Endometrium (tissue), 2 donors: ENCODE data around the gene TPSAB1.
"Not testable (repeated sequence)": the region's sequence is repeated elsewhere in the genome, so short reads cannot be mapped to it uniquely, and the experiment has no call there.

Experiments used
- FAIRE-seq: peaks from 2 replicates; lab custom pipeline; 2012; peaks lifted over from hg19 to GRCh38; lab: Jason Lieb, UNC
- donor health status: control.
- donor health status: control.

The TPSAB1 gene

DNA sequence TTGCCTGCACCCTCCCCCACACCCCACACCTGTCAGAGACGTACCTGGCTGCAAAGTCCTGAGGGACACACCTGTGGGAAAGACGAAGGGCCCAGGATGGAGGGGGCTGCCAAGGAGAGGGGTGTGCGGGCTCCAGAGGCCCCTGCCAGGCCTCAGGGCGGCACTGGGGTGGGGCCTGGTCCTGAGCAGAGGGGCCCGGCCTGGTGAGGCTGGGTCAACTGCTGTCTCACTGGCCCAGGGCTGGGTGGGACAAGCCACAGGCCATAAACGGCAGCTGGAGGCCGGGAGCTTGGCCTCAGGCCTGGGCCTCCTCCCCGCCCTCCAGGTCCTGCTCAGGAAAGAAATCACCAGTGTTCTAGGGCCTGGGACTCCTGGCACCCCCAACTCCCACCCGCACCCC lies 15.9 kb upstream of the TPSAB1 start:
- FAIRE-seq, result no peak

DNA sequence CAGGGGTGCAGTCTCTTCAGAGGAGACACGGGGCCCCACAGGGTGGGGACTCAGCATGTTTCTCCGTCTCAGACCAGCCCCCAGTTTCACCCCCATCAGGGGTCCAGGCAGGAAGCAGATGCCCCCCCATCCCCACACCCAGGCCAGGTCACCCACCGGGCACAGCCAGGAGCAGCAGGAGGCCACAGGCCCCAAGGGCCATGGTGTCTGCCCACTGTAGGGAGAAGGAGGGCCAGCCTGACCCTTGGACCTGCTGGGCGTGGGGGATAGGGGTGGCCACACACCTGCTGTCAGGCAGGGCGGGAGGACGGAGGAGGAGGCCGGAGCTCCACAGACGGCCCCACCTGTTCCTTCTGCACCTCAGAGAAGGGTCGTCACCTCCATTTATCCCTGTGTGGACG lies 15.5 kb upstream of the TPSAB1 start, which contains the start of gene TPSG1:
Gene TPSG1 (minus strand): TSS at position 218 of the 401 bp plus-strand sequence. CDS start 16 bp downstream, at position 202.
- FAIRE-seq, result no peak

DNA sequence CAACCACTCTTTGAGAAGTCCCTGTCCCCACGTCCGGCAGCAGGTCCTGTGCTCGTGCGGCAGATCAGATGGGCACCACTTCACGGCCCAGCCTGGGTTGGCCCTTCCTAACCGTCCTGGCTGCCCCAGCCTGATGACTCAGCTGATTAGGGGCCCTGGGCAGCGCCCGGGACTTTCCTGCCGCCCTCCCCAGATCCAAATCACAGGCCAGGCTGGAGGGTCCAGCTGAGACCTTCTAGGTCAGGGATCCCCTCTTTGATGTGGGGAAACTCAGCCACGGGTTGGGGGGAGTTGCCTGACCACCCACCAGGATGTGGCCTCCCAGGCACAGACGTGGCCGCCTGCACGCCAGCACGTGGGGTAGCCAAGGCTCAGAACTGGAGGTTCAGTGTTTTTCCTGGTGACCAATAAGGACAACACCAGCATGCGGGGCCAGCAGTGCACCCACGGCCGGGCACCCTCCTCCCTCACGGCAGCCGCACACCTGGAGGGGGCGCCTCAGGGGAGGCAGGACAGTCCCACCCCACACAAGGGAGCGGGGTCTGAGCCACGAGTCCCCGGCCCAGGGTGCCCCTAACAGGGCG lies 14.7 kb upstream of the TPSAB1 start:
- FAIRE-seq, result not testable (repeated sequence)

DNA sequence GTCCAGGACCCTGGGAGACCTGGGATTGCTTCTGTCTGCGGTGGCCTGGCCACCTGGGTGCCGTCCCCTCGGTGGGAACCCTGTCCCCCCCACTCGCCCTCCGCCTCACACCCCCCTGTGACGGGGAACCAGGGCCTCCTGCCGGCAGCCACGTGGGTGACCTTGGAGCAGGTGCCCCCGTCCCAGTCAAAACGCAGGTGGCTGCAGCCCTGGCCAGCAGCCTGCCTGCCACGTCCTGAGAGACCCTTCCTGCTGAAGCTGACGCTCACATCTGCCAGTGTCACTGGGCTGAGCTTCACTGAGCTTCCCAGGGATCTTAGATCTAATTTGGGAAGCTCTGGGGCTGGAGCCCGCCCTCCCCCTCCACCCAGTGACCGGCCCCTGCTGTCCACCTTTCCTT lies 13.8 kb upstream of the TPSAB1 start:
- FAIRE-seq, result not testable (repeated sequence)

DNA sequence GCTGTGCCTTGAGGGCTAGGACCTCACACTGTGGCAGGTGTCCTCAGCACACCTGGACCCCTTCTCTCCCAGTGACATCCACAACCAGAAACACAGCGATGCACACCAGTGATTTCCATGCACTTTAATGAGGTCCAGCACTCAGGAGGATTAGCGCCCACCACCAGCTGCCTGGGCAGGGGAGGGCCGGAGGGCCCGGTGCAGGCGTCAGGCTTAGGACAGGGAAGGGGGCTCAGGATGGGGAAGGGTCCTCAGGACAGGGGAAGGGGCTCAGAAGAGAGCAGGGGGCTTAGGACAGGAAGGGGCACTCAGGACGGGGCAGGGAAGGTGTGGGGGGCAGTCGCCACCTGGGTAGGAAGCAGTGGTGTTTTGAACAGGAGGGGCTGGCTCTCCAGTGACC lies 12.3 kb upstream of the TPSAB1 start:
- not testable (repeated sequence) for FAIRE-seq

DNA sequence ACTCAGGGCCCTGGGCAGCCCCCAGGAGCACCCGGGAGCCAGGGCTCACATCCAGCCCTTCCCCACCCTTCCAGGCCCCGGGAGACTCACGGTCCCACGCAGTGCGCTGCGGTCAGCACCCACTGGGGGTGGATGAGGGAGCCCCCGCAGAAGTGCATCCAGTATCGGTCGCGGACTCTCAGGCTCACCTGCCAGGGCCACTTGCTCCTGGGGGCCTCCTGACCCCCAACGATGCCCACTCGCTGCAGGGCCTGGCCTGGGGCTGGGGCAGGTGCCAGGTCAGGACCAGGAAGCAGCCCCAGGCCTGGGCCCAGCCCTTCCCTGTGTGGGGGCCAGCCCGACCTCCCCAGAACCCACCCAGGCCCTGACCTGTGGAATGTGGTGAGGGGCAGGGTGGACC lies 11.0 kb upstream of the TPSAB1 start:
- FAIRE-seq, result not testable (repeated sequence)

DNA sequence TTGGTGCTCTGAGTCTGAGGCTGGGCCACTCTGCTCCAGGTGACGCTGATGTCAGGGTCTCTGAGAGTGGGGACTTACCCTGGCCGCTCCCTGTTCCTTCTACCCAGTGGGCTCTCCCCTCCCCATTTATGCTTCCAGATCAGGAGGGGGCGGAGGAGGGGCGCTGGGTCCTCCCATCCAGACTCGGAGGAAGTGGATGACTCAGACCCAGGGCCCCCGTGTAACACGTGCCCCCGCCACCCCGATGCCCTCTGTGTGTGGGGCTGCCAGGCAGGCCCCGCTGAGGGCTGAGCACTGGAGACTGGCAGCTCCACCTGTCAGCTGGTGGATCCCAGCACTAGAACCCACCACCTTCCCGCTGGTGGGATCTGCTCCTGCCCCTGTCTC lies 10.4 kb upstream of the TPSAB1 start, which contains the start of gene TPSB2:
Gene TPSB2 (minus strand): TSS at position 101 of the 387 bp plus-strand sequence. CDS start 233 bp downstream, outside the sequence.
- FAIRE-seq, result not testable (repeated sequence)

DNA sequence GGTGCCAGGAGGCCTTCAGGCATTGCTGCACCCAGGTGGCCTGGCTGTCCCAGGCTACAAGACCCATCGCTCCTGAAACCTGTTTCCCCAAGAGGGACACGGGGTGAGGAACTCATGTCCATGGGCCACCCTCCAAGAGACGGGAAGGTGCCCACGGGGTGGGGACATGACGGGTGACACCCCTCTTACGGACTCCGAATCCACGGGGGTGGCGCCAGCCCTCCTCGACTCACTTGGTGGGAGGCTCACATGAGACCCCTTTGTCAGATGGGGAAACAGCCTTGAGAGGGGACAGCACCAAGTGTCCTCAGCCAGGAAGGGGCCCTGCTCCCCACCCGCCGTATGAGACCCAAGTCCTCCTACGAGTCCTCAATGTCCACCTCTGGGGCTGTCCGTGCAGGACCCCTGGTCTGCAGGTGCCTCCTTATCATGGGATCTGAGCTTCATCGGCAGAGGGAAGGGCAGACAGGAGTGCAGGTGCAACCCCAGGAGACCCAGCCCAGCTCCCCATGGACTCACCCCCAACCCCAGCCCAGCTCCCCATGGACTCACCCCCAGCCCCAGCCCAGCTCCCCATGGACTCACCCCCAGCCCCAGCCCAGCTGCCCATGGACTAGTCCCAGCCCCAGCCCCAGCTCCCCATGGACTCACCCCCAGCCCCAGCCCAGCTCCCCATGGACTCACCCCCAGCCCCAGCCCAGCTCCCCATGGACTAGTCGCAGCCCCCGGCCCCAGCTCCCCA lies 9.9 kb upstream of the TPSAB1 start:
- not testable (repeated sequence) for FAIRE-seq

DNA sequence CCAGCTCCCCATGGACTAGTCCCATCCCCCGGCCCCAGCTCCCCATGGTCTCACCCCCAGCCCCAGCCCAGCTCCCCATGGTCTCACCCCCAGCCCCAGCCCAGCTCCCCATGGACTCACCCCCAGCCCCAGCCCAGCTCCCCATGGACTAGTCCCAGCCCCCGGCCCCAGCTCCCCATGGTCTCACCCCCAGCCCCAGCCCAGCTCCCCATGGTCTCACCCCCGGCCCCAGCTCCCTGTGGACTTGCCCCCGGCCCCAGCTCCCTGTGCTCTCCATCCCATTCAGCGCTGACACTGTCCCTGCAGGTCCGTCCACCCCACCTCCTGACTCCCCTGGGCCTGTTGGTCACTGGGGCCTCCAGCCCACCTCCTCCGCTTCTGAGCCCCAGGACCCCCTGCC lies 9.2 kb upstream of the TPSAB1 start:
- not testable (repeated sequence) for FAIRE-seq

DNA sequence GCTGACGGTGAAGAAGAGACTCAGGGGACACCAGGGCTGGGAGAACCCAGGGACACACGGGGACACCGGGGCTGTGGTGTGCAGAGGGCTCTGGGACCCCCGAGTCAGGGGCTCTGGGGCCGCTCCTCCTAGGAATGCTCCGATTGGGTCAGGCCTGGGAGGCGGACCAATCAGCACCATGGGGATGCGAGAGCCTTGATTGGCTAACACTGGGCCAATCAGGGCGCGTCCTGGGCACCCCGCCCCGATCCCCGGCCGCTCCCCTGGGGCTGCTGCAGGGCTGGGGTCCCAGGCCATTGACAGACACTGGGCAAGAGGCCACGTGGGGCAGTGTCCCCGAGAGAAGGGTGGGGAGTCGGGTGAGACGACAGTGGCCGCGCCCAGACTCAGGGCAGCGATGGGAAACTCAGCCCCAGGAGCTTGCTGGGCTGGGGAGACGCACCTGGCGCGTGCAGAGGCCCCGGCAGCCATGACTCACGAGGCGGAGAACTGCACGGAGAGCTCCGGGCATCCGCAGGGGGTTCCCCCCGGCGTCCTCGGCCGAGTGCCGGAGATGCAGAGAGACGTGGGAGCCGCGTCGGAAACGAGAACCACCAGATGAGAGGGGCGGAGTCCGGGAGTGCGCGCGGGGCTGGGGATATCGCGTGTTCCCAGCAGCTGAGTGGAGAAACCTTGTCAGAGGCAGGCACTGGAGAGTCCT lies 8.3 kb upstream of the TPSAB1 start:
- not testable (repeated sequence) for FAIRE-seq

DNA sequence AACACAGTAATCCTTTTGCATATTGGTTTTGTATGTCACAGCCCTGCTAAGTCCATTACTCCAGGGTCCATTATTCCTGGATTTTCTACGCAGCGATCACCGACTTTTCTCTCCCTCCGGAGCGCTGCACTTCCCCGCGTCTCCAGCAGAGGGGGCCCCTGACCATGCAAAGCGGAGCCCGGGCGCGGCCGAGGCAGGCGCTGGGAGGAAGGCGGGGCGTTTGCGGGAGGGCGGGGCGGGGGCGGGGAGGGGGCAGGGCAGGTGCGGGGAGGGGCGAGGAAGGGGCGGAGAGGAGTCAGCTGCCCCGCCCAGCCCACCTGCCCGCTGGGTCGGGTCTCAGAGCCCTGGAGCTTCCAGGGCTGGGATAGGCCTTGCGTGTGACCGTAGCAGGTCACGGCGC lies 3.8 kb upstream of the TPSAB1 start:
- FAIRE-seq, result not testable (repeated sequence)

DNA sequence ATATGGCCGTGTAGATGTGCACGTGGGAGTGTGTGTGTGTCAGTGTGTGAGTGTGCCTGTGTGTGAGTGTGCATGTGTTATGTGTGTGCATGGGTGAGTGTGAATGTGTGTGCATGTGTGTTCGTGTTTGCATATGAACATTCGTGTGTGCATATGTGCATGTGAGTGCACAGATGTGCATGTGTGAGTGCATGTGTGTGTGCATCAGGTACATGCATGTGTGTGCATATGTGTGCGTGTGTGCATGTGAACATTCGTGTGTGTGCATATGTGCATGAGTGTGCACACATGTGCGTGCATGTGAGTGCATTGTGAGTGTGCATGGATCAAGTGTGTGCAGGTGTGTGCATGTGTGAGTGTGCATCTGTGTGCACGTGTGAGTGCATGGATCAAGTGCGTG lies 2.5 kb upstream of the TPSAB1 start:
- no peak for FAIRE-seq

DNA sequence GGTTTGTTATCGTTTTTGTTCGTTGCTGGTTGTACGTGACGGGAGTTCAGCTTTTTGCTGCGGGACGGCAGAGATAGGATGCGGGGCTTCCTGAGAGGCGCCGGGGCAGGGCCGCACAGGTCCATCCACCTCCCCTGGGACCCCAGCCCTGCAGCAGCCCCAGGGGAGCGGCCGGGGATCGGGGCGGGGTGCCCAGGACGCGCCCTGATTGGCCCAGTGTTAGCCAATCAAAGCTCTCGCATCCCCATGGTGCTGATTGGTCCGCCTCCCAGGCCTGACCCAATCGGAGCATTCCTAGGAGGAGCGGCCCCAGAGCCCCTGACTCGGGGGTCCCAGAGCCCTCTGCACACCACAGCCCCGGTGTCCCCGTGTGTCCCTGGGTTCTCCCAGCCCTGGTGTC lies 1.6 kb upstream of the TPSAB1 start:
- FAIRE-seq, result not testable (repeated sequence)

DNA sequence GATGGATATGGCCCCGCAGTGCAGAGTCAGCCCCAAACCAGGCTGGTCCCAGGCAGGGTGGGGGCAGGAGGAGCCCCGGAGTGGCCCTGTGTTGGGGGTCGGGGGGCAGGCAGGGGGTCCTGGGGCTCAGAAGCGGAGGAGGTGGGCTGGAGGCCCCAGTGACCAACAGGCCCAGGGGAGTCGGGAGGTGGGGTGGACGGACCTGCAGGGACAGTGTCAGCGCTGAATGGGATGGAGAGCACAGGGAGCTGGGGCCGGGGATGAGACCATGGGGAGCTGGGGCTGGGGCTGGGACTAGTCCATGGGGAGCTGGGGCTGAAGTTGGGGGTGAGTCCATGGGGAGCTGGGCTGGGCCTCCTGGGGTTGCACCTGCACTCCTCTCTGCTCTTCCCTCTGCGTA lies 930 bp upstream of the TPSAB1 start:
- FAIRE-seq, result not testable (repeated sequence)

DNA sequence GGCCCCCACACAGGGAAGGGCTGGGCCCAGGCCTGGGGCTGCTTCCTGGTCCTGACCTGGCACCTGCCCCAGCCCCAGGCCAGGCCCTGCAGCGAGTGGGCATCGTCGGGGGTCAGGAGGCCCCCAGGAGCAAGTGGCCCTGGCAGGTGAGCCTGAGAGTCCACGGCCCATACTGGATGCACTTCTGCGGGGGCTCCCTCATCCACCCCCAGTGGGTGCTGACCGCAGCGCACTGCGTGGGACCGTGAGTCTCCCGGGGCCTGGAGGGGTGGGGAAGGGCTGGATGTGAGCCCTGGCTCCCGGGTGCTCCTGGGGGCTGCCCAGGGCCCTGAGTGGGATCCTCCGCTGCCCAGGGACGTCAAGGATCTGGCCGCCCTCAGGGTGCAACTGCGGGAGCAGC lies 576 bp downstream of the TPSAB1 start:
- FAIRE-seq, result not testable (repeated sequence)

DNA sequence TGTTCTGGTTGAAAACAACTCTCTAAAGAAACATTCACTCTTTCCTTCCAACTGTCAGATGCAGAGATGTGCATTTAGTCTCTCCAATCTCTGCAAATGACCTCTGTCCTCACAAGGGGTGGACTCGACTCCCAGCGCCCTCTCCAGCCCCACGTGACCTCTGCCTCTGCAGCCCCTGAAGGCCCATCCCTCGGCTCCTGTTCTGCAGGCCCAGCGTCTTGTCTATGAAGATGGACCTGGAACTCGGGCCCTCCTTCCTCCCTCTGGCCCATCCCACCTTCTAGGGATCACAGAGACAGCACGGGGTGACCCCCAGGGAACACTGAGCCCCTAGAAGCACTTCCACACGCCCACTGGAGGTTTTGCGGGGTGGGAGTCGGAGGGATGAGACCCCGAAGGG lies 2.9 kb downstream of the TPSAB1 start:
- FAIRE-seq, result not testable (repeated sequence)

DNA sequence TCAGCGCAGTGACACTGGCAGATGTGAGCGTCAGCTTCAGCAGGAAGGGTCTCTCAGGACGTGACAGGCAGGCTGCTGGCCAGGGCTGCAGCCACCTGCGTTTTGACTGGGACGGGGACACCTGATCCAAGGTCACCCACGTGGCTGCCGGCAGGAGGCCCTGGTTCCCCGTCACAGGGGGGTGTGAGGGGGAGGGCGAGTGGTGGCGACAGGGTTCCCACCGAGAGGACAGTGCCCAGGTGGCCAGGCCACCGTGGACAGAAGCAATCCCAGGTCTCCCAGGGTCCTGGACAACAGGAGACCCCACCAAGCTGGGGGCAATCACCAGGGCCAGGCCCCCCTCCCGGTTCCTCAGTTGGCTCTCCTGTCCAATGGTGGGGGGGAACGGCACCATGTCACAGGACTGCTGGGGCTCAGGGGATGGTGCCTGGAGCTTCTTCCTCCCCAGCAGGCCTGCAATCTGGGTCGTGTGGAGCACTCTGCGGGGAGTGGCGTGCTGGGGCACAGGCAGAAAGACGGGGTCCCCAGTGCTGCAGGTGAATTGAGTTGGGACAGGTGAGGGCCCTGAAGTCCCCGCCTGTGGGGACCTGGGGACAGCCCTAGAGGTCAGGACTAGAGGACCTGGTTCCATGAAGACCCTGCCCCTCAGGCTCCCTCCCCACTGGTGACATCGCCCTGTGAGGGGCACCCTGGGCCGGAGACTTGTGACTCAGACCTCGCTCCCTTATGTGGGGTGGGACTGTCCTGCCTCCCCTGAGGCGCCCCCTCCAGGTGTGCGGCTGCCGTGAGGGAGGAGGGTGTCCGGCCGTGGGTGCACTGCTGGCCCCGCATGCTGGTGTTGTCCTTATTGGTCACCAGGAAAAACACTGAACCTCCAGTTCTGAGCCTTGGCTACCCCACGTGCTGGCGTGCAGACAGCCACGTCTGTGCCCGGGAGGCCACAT lies 3.7 kb downstream of the TPSAB1 start:
- FAIRE-seq, result not testable (repeated sequence)

DNA sequence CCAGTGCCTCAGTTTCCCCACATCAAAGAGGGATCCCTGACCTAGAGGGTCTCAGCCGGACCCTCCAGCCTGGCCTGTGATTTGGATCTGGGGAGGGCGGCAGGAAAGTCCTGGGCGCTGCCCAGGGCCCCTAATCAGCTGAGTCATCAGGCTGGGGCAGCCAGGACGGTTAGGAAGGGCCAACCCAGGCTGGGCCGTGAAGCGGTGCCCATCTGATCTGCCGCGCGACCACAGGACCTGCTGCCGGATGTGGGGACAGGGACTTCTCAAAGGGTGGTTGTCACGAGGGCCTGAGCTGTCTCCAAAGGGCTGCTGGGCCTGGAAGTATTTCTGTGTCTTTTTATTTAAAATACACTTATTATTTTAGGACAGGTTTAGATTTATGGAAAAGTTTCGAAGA lies 4.4 kb downstream of the TPSAB1 start:
- FAIRE-seq, result no peak

DNA sequence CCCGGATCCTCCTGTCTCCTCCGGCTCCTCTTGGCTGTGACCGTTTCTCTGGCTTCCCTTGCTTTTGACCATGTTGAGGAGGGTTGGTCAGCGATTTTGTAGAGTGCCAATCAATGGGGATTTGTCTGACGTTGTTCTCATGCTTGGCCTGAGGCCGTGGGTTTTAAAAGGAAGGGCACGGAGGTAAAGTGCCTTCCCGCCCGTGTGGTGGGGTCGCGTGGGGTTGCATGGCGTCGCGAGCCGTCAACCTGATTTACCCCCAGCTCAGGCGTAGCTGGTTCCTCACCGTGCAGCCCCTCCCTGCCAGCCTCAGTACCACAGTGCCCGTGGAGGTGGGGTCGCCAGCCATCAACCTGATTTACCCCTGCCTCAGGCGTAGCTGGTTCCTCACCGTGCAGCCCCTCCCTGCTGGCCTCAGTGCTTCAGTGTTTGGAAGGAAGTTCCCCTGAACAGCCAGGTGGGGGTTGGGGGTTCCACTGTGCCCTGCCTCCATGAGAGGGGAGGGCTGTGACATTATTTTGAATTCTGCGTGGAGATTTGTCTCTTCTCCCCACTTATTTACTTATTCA lies 5.0 kb downstream of the TPSAB1 start:
- FAIRE-seq, result no peak

DNA sequence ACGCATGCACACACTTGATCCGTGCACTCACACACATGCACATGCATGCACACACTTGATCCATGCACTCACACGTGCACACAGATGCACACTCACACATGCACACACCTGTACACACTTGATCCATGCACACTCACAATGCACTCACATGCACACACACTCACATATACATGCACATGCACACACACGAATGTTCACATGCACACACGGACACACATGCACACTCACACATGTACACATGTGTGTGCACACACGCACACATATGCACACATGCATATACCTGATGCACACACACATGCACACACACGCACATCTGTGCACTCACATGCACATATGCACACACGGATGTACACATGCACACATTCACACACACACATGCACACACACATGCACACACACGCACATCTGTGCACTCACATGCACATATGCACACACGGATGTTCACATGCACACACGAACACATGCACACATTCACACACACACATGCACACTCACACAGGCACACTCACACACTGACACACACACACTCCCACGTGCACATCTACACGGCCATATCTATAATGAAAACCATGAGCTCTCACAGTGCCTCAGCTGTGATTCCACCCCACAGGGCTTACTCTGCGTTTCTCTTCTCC lies 7.5 kb downstream of the TPSAB1 start:
- not testable (repeated sequence) for FAIRE-seq
